ENCODE measurements around the gene TAF3. TPM values are rescaled to one million over a fixed set of nuclear protein-coding genes. Genes with fewer than 3 reads are reported as not detected.
A peak's percentile ranks its signal among the peaks of the same experiment; 100 is the strongest.
"Not testable (repeated sequence)": the region's sequence is repeated elsewhere in the genome, so short reads cannot be mapped to it uniquely, and the experiment has no call there.

TAF3 gene
- total RNA-seq, 1 donor, result 2.2 TPM

DNA sequence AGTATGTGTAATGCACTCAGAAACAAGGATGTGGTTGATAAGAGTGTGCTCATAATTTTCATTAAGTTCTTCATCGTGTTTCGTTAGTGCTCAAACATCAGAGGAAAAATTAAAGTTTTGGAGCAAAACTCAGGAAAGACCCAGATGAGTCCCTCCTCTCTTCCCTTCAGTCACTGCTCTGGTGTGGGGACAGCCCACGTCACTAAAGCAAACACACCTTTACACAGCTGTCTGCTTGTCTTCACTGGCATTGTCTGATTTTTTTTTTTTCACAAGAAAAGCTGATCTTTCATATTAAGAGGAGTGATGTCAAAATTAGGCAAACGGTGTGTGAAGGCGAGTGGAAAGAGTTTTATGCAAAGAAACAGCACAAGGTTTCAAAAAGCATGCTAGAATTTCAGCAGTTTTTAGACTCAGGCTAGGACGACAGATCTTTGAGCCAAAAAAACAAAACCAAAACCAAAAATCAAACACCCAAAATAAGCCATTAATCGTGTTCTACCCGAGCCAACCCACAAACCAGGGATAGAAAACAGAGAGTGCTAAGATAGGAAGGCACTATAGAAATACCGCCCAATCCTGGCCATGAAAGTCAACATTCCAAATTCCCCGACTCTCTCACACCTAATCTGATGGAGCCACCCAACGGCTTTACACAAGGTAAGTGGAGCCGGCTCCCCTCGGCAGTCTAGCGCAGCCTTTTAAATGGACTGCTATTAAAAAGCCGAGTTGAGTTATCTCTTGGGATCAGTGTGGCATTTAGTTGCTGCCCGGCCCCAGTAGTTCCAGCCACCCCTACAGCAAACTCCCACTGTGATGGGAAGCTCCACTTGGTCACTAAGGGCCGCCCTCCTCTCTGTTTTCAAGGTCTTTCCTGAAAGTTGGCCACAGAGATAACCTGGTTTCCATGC, 208.3 kb downstream of the TAF3 start:
- TF ChIP-seq, protein P1, sequence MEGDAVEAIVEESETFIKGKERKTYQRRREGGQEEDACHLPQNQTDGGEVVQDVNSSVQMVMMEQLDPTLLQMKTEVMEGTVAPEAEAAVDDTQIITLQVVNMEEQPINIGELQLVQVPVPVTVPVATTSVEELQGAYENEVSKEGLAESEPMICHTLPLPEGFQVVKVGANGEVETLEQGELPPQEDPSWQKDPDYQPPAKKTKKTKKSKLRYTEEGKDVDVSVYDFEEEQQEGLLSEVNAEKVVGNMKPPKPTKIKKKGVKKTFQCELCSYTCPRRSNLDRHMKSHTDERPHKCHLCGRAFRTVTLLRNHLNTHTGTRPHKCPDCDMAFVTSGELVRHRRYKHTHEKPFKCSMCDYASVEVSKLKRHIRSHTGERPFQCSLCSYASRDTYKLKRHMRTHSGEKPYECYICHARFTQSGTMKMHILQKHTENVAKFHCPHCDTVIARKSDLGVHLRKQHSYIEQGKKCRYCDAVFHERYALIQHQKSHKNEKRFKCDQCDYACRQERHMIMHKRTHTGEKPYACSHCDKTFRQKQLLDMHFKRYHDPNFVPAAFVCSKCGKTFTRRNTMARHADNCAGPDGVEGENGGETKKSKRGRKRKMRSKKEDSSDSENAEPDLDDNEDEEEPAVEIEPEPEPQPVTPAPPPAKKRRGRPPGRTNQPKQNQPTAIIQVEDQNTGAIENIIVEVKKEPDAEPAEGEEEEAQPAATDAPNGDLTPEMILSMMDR (IDR thresholded peaks at IDR 0.05; ENCODE audit: insufficient read depth, low read depth, low read length), result no peak
- DNase-seq (ENCODE audit: low read depth), result no peak
- peak overlapping the region; percentile 30 for H3K4me3 ChIP-seq (ENCODE audit: low read depth, low read length)

DNA sequence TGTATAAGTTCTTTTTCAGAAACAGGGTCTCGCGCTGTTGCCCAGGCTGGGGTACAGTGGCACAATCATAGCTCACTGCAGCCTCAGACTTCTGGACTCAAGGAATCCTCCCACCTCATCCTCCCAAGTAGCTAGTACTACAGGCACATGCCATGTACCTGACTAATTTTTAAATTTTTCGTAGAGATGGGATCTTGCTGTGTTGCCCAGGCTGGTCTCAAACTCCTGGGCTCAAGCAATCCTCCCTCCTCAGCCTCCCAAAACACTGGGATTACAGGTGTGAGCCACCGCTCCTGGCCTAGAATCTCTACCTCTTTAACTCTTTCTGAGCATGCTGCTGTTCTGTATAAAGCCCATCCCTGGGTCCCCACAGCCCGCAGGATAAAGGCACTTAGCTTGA, 212.9 kb downstream of the TAF3 start:
- not testable (repeated sequence) for DNase-seq (ENCODE audit: low read depth); H3K4me3 ChIP-seq (ENCODE audit: low read depth, low read length)

DNA sequence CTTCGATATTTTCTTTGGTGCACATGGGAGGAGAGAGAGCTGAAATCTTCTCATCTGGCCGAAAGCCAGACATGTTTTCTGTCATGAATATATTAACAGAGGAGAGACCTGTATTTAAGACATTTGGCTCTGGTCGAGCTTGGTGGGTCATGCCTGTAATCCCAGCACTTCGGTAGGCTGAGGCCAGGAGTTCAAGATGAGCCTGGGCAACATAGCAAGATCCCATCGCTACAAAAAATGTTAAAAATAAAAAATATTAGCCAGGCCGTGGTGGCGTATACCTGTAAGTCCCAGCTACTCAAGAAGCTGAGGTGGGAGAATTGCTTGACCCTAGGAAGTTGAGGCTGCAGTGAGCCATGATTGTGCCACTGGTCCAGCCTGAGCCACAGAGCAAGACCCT, 214.3 kb downstream of the TAF3 start:
- TF ChIP-seq, protein P1 (IDR thresholded peaks at IDR 0.05; ENCODE audit: insufficient read depth, low read depth, low read length), result no peak
- no peak for DNase-seq (ENCODE audit: low read depth)
- H3K4me3 ChIP-seq (ENCODE audit: low read depth, low read length), result no peak overlapping the region

DNA sequence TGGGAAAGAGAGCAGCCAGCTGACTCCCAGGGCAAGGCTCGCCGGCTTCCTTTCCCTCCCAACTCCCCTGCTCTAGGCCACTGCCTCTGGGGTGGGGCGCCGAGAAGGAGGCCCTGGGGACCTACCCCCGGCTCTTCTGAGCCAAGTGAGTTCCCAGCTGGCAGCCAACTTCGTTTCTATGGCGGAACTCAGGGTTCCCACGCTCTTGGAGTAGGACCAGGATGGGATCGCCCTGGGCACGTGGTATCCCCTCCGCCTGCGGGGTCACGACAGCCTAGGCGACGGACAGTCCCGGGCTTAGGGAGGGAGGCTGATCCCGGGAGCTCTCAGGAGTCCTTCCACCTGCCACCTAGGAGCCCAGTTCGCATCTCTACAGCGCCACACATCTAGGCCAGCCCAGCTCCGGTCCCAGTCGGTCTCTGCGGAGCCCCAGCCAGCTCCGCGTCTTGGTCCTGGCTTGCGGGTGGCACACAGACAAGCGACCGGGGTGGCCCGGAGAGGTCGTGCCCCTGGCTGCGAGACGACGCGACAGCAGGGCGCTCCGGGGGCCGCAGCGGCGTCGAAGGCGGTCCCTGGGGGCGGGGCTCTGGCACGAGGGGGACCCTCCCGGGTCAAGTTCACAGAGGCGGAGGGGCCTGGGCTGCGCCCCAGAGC, 215.6 kb downstream of the TAF3 start:
- no peak for DNase-seq (ENCODE audit: low read depth)
- H3K4me3 ChIP-seq (ENCODE audit: low read depth, low read length), result no peak overlapping the region
- TF ChIP-seq, protein P1 (IDR thresholded peaks at IDR 0.05; ENCODE audit: insufficient read depth, low read depth, low read length), result no peak

DNA sequence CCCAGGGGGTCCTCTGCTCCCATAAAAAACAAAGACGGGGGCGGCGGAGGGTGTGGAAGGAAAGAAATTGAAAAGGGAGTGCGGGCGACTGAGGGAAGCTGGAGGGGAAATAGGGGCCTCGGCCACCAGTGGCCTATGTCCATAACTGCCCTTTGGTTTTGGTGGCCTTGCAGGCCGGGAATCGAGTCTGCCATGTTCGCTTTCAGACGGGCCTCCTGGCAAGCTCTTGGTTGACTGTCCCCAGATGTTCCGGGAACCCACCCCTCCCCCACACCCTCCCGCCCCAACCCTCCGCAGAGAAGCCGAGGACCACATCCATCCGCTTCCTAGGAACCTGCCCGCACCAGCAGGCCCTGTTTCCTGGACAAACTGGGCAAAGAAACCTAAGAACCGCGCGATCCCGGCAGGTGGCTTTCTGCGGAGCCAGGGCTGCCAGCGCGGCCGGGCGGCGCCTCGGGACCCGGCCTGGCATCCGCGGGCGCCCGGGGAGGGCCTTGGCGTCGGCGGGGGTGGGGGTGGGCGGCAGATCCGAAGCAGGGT, 216.2 kb downstream of the TAF3 start:
- DNase-seq (ENCODE audit: low read depth), result no peak
- TF ChIP-seq, protein P1 (IDR thresholded peaks at IDR 0.05; ENCODE audit: insufficient read depth, low read depth, low read length), result no peak

DNA sequence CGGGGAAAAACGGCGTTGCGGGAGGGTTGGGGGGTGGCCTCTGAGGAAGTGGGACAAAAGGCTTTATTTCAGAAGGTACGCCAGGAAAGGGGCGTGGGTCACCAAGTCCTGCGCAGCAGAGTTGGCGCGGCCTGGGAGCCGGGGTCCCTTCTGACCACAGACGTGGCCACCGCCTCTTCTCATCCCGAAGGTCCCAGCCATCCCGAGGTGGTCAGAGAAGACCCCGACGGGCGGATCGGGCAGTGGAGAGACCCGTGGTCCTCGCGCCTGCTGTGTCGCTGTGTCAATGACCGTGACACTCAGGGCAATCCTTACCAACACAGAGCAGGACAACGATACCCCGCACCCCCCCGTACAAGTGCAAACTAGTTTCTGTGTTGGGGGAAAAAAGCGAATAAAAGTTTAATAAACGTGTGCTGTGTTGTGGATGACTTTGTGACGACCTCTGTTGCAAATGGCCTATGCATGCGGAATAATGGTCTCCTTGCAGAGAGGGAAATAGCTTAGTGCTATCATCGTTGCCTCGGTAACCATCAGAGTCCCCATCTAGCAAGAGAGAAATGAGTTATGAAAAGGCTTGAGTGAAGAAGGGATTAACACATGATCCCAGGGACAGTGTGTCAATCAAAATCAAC, 216.8 kb downstream of the TAF3 start:
- no peak for DNase-seq (ENCODE audit: low read depth)
- no peak overlapping the region for H3K4me3 ChIP-seq (ENCODE audit: low read depth, low read length)
- TF ChIP-seq, protein P1 (IDR thresholded peaks at IDR 0.05; ENCODE audit: insufficient read depth, low read depth, low read length), result no peak

More for the DNA sequence above, 216.2 kb downstream of the TAF3 start:
- H3K4me3 ChIP-seq (ENCODE audit: low read depth, low read length), result no peak overlapping the region

All from fibroblast of villous mesenchyme (primary cell).